ENCODE measurements around the gene DAAM2.

The DAAM2 gene

GRCh38 chr6:39816747-39817146 is 24.6 kb downstream of the DAAM2 start:
- in situ Hi-C loops (cut with HindIII; ENCODE audit: low sequenced_read_pairs): loop anchor here (5.0 kb wide), 1 partner anchor 66 kb away; no protein-coding TSS in a partner anchor

GRCh38 chr6:39818695-39819094 is 26.5 kb downstream of the DAAM2 start:
- in situ Hi-C loops (cut with HindIII; ENCODE audit: low sequenced_read_pairs): loop anchor here (5.0 kb wide), 1 partner anchor 64 kb away; no protein-coding TSS in a partner anchor

GRCh38 chr6:39819228-39819627 is 27.1 kb downstream of the DAAM2 start:
- in situ Hi-C loops (cut with HindIII; ENCODE audit: low sequenced_read_pairs): loop anchor here (5.0 kb wide), 1 partner anchor 63 kb away; no protein-coding TSS in a partner anchor

- in situ Hi-C loops (cut with HindIII; ENCODE audit: low sequenced_read_pairs): loop anchor here (5.0 kb wide), 1 partner anchor 63 kb away; no protein-coding TSS in a partner anchor
Measured at GRCh38 chr6:39819676-39820075, 27.5 kb downstream of the DAAM2 start.

- in situ Hi-C loops (cut with HindIII; ENCODE audit: low sequenced_read_pairs): no loop called here
Measured at GRCh38 chr6:39820553-39820952, 28.4 kb downstream of the DAAM2 start.

- in situ Hi-C loops (cut with HindIII; ENCODE audit: low sequenced_read_pairs): no loop called here
Measured at GRCh38 chr6:39821046-39821740, 29.0 kb downstream of the DAAM2 start.

- in situ Hi-C loops (cut with HindIII; ENCODE audit: low sequenced_read_pairs): no loop called here
Measured at GRCh38 chr6:39821742-39822532, 29.8 kb downstream of the DAAM2 start.

GRCh38 chr6:39822846-39823815 is 31.0 kb downstream of the DAAM2 start:
- in situ Hi-C loops (cut with HindIII; ENCODE audit: low sequenced_read_pairs): no loop called here

GRCh38 chr6:39824030-39824926 is 32.1 kb downstream of the DAAM2 start:
- in situ Hi-C loops (cut with HindIII; ENCODE audit: low sequenced_read_pairs): no loop called here

- in situ Hi-C loops (cut with HindIII; ENCODE audit: low sequenced_read_pairs): no loop called here
Measured at GRCh38 chr6:39829331-39829730, 37.2 kb downstream of the DAAM2 start.

GRCh38 chr6:39830444-39830843 is 38.3 kb downstream of the DAAM2 start:
- in situ Hi-C loops (cut with HindIII; ENCODE audit: low sequenced_read_pairs): no loop called here

- in situ Hi-C loops (cut with HindIII; ENCODE audit: low sequenced_read_pairs): no loop called here
Measured at GRCh38 chr6:39831701-39832100, 39.5 kb downstream of the DAAM2 start.

- in situ Hi-C loops (cut with HindIII; ENCODE audit: low sequenced_read_pairs): no loop called here
Measured at GRCh38 chr6:39834278-39834677, 42.1 kb downstream of the DAAM2 start.

GRCh38 chr6:39834866-39835265 is 42.7 kb downstream of the DAAM2 start:
- in situ Hi-C loops (cut with HindIII; ENCODE audit: low sequenced_read_pairs): no loop called here

- in situ Hi-C loops (cut with HindIII; ENCODE audit: low sequenced_read_pairs): no loop called here
Measured at GRCh38 chr6:39835821-39836295, 43.7 kb downstream of the DAAM2 start.

GRCh38 chr6:39836606-39837005 is 44.4 kb downstream of the DAAM2 start:
- in situ Hi-C loops (cut with HindIII; ENCODE audit: low sequenced_read_pairs): no loop called here

- in situ Hi-C loops (cut with HindIII; ENCODE audit: low sequenced_read_pairs): no loop called here
Measured at GRCh38 chr6:39839445-39839844, 47.3 kb downstream of the DAAM2 start.

GRCh38 chr6:39840781-39841180 is 48.6 kb downstream of the DAAM2 start:
- in situ Hi-C loops (cut with HindIII; ENCODE audit: low sequenced_read_pairs): no loop called here

GRCh38 chr6:39841291-39841690 is 49.1 kb downstream of the DAAM2 start:
- in situ Hi-C loops (cut with HindIII; ENCODE audit: low sequenced_read_pairs): no loop called here

- in situ Hi-C loops (cut with HindIII; ENCODE audit: low sequenced_read_pairs): no loop called here
Measured at GRCh38 chr6:39841923-39842322, 49.7 kb downstream of the DAAM2 start.

Data from endothelial cell of hepatic sinusoid (primary cell).